ENCODE data around the gene EML4.

Gene EML4

GRCh38 chr2:42337356-42337820 lies 168.2 kb downstream of the EML4 start:
- POLR2A ChIA-PET = no interaction called here

GRCh38 chr2:42337846-42338566 lies 168.9 kb downstream of the EML4 start:
- ChIA-PET POLR2A (no interaction called here), CTCF (interaction anchor here (2.1 kb wide), 1 partner anchor 9 kb away, joined by 10 read pairs; no protein-coding TSS in a partner anchor)
- TF ChIP-seq CTCF (IDR thresholded peaks at IDR 0.05; ENCODE audit: control extremely low read depth, extremely low read depth, low read depth, missing control alignments) = no peak
- DNase-seq (ENCODE audit: extremely low spot score) = no peak

More at GRCh38 chr2:42337356-42337820, 168.2 kb downstream of the EML4 start:
- no peak for TF ChIP-seq CTCF (IDR thresholded peaks at IDR 0.05; ENCODE audit: control extremely low read depth, extremely low read depth, low read depth, missing control alignments)
- CTCF ChIA-PET = no interaction called here
- DNase-seq (ENCODE audit: extremely low spot score) = no peak

- DNase-seq (ENCODE audit: extremely low spot score) = no peak
- TF ChIP-seq CTCF (IDR thresholded peaks at IDR 0.05; ENCODE audit: control extremely low read depth, extremely low read depth, low read depth, missing control alignments) = no peak
- CTCF ChIA-PET = interaction anchor here (2.1 kb wide), 1 partner anchor 10 kb away, joined by 10 read pairs; no protein-coding TSS in a partner anchor
- POLR2A ChIA-PET = no interaction called here
Observed at GRCh38 chr2:42338567-42339190, 169.5 kb downstream of the EML4 start.

GRCh38 chr2:42339191-42339912 lies 170.2 kb downstream of the EML4 start:
- no peak for TF ChIP-seq CTCF (IDR thresholded peaks at IDR 0.05; ENCODE audit: control extremely low read depth, extremely low read depth, low read depth, missing control alignments)
- CTCF ChIA-PET = interaction anchor here (2.1 kb wide), 1 partner anchor 11 kb away, joined by 10 read pairs; no protein-coding TSS in a partner anchor
- POLR2A ChIA-PET = no interaction called here
- DNase-seq (ENCODE audit: extremely low spot score) = no peak

- no peak for TF ChIP-seq CTCF (IDR thresholded peaks at IDR 0.05; ENCODE audit: control extremely low read depth, extremely low read depth, low read depth, missing control alignments)
- DNase-seq (ENCODE audit: extremely low spot score) = no peak
- CTCF ChIA-PET = no interaction called here
- POLR2A ChIA-PET = no interaction called here
Observed at GRCh38 chr2:42340045-42340937, 171.1 kb downstream of the EML4 start.

All from GM10248 (cell line).